Memory B cell (primary cell): ENCODE measurements around the gene TUT7.

Experiments used
- ATAC-seq: fragments of 150-1000 bp; cut with Tn5 transposase; 2 replicates; pipeline ENCODE4 v1.10.0; 2021; ENCODE audit warnings: low read depth, mild to moderate bottlenecking, moderate library complexity
- DNase-seq, 2 donors: peaks; one replicate each; pipeline ENCODE4 v3.0.0; 2022; ENCODE audit warnings: low spot score in 2 of 2
- H3K27ac Mint-ChIP-seq: one replicate; pipeline ENCODE4 v1.8.0; 2022; ENCODE audit warnings: mild to moderate bottlenecking, moderate library complexity, mixed read lengths
- H3K27me3 Mint-ChIP-seq: one replicate; pipeline ENCODE4 v1.8.0; 2022; ENCODE audit warnings: mixed read lengths
- H3K36me3 Mint-ChIP-seq: one replicate; pipeline ENCODE4 v1.8.0; 2022; ENCODE audit warnings: mild to moderate bottlenecking, mixed read lengths
- H3K4me1 Mint-ChIP-seq: one replicate; pipeline ENCODE4 v1.8.0; 2022; ENCODE audit warnings: mixed read lengths
- H3K4me3 Mint-ChIP-seq: one replicate; pipeline ENCODE4 v1.8.0; 2022; ENCODE audit warnings: mild to moderate bottlenecking, moderate library complexity, mixed read lengths
- H3K9me3 Mint-ChIP-seq: one replicate; pipeline ENCODE4 v1.8.0; 2022; ENCODE audit warnings: mixed read lengths

TUT7 gene

DNA sequence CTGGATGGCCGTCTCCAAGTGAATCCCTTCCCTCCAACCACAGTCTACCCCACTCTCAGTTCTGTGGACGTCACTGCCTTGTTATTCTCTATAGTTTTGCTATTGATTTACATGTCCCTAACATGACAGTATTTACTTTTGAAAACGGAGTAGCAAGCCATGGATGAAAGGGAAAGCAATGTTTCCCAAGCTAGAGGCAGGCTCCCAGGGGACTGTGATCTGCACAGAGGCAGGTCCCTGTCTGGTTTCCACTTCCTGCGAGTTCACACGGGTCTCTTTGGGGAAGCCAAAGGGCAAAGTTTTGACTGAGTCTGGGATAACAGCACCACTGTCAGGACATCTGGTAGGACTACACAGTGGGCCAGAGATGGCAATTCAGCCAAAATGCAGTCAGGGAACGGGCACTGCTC, 107.5 kb downstream of the TUT7 start:
- peaks cover 3% of the 10 kb centered on the region for H3K4me1 Mint-ChIP-seq
- no peak overlapping the region for H3K27ac Mint-ChIP-seq
- H3K36me3 Mint-ChIP-seq: no peaks in the 10 kb centered on the region
- DNase-seq (no peak), ATAC-seq (no peak)
- H3K4me3 Mint-ChIP-seq: no peak overlapping the region
- H3K27me3 Mint-ChIP-seq: peaks cover 9% of the 10 kb centered on the region
- H3K9me3 Mint-ChIP-seq: peaks cover 2% of the 10 kb centered on the region

DNA sequence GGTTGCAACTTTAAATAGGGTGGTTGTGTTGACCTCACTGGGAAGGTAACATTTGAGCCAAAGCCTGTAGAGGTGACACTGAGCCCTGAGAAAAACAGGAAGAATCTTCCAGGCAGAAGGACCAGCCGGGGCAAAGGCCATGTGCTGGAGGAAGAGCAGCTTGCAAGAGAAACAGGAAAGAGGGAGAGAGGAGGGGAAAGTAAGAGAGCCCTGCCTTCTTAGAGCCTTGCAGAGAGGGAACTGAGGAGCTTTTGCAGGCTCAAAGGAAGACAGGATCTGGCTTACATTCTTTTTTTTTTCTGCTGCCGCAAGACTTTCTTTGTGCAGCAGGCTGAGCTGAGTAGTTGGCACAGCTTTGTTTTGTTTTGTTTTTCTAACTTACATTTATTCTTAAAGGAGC, 112.1 kb downstream of the TUT7 start:
- no peaks in the 10 kb centered on the region for H3K36me3 Mint-ChIP-seq
- ATAC-seq: no peak

DNA sequence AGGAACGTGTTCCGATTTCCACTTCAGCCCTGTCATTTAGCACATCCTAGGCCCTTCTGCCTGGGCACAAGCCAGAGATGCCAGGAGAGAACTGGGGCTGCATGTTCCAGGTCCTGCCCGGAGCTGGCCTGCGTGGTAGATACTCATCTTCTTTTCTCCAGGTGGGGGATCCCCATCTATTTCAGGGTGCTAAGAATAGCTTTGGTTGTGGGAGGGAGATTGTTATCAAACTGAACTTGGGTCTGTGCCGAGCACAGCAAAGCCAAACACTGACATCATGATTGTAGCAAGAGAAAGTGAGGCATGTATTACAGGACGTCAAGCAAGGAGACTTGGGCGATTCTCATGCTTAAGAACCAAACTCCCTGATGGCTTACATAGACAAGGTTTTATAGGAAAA, 113.0 kb downstream of the TUT7 start:
- ATAC-seq (no peak), DNase-seq (no peak)
- H3K4me1 Mint-ChIP-seq: no peaks in the 10 kb centered on the region
- H3K27ac Mint-ChIP-seq: no peak overlapping the region
- no peaks in the 10 kb centered on the region for H3K9me3 Mint-ChIP-seq
- H3K27me3 Mint-ChIP-seq: no peaks in the 10 kb centered on the region
- H3K36me3 Mint-ChIP-seq: no peaks in the 10 kb centered on the region
- no peak overlapping the region for H3K4me3 Mint-ChIP-seq

More for the DNA sequence above, 112.1 kb downstream of the TUT7 start:
- H3K4me1 Mint-ChIP-seq: peaks cover under 1% of the 10 kb centered on the region
- H3K27me3 Mint-ChIP-seq: no peaks in the 10 kb centered on the region
- no peak for DNase-seq
- H3K27ac Mint-ChIP-seq: no peak overlapping the region
- no peaks in the 10 kb centered on the region for H3K9me3 Mint-ChIP-seq
- no peak overlapping the region for H3K4me3 Mint-ChIP-seq

GRCh38 chr9:86238861-86239770, 115.1 kb downstream of the TUT7 start:
- no peak for DNase-seq
- no peak overlapping the region for H3K4me3 Mint-ChIP-seq
- no peak overlapping the region for H3K27ac Mint-ChIP-seq
- ATAC-seq: no peak
- no peaks in the 10 kb centered on the region for H3K4me1 Mint-ChIP-seq
- no peaks in the 10 kb centered on the region for H3K9me3 Mint-ChIP-seq
- no peaks in the 10 kb centered on the region for H3K36me3 Mint-ChIP-seq
- H3K27me3 Mint-ChIP-seq: peaks cover 1% of the 10 kb centered on the region
